NK-92 (cell line): ENCODE data around the gene NCEH1.
"Not testable (repeated sequence)": the region's sequence is repeated elsewhere in the genome, so short reads cannot be mapped to it uniquely, and the experiment has no call there.

Source experiments
- DNase-seq: peaks from one replicate; lab custom pipeline; 2025; ENCODE audit not compliant: unreplicated experiment; lab: John Stamatoyannopoulos, UW

The NCEH1 gene

GRCh38 chr3:172614340-172615274, 96.3 kb downstream of the NCEH1 start:
- no peak for DNase-seq

DNA sequence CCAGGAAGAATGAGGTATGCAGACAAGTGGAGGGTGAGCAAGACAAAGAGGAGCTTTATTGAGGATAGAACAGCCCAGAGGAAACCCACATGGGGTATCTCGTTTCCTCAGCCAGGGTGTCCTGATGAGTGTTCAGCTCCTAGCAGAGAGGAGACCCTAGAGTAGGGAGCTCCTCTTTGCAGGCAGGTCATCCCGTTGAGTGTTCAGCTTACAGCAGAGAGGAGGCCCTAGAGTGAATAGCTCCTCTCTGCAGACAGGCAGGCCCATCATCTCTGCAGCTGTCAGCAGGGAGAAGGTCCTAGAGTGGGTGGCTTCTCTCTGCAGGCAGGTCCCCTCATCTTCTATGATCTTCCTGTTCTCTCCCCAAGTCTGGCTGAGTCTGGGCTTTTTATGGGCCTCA, 97.0 kb downstream of the NCEH1 start:
- DNase-seq, result no peak

DNA sequence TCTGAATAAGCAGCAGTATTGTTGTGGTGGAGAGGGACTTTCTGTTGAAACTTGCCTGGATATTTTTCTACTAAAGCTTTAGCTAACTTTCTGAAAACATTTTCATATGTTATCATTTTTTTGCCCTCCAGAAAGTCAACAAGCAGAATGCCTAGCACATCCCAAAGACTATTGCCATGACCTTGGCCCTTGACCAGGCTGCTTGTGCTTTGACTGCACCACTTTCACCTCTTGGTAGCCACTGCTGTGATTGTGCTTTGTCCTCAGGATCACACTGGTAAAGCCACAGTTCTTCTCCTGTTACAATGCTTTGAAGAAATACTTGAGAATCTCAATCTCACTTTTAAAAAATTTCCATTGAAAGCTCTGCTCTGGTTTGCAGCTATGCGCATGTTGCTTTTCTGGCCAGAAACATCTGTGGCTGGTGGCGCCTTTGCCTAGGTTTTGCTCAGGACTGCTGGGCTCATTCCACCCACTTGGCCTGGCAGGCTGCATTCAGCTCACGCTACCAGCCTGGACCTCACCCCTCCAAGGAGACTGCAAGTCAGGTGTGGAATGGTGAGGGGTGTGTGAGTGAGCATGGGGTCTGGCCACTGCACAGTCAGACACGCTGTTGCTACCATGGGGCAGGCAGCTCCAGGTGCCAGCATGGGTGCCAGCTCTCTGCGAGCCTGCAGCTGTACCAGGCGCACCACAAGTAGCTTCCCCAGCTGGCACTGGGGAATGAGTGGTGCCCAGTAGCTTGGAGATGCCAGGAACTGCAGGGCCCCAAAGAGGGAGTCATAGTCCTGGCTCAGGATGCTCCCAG, 97.8 kb downstream of the NCEH1 start:
- DNase-seq, result no peak

DNA sequence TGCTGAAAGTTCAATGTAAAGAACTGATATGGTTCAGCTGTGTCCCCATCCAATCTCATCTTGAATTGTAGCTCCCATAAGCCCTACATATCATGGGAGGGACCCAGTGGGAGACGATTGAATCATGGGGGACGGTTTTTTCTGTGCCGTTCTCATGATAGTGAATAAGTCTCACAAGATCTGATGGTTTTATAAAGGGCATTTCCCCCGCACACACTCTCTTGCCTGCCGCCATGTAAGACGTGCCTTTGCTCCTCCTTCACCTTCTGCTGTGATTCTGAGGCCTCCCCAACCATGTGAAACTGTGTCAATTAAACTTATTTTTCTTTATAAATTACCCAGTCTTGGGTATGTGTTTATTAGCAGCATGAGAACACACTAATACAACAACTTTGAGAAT, 101.1 kb downstream of the NCEH1 start:
- DNase-seq, result no peak

DNA sequence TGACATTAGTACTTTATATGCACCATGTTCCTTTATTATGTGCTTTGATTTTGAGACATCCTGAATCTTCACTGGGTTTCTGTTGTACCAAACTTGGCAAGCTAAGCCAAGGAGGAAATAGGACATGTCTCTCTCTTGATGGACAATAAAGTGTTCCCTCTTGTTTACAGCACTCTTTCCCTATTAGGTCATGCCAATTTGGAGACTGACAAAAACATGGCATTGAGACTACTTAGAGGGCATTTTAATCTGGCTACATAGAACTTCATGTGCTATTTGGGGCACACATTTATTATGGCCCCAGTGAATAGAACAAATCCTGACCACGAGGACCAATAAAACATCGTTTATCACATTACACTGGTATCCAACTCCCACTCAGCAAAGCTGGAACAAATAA, 102.3 kb downstream of the NCEH1 start:
- no peak for DNase-seq

DNA sequence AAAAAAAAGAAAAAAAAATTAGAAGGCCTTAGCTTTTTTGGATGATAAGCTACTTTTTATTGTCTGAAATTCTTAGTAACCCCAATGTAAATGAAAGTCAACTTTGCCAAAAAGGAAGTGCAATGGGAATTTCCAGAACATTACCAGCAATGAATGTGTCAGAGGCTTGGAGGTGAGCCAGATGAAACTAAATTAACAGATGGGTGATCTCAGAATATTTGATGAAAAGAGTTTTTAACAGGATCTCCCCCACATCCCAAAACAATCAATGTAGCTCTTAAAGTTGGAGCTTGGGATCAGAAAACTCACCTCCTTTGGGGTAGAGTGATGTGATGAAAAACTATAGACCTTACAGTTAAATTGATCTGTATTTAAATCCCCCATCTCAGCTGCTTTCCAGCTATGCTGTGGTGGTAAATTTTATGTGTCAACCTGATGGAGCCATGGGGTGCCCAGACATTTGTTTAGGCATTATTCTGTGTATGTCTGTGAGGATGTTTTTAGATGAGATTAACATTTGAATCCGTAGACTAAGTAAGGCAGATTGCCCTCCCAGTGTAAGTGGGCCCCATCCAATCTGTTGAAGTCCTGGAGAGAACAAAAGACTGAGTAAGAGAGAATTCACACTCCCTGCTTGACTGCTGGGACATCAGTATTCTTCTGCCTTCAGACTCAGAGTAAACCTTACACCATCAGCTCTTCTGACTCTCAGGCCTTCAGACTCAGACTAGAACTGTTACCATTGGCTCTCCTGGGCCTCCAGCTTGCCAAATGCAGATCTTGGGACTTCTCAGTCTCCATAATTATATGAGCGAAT, 103.4 kb downstream of the NCEH1 start:
- DNase-seq, result no peak

DNA sequence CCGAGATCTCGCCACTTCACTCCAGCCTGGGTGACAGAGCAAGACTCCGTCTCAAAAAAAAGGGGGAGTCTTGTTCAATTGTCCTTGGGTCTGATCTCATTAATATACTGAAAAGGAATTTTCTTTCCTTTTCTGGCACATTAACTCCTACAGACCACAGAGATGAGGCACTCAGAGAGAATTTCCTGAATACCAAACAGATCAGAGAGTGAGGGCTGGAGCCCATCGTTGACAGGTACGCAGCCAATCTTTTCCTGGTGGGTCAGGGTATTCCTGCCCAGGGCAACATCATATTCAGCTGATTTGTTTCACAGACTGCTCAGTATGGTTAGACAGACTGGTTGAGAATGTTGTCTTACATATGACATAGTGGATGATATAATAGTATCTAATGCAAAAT, 104.8 kb downstream of the NCEH1 start:
- DNase-seq, result no peak

DNA sequence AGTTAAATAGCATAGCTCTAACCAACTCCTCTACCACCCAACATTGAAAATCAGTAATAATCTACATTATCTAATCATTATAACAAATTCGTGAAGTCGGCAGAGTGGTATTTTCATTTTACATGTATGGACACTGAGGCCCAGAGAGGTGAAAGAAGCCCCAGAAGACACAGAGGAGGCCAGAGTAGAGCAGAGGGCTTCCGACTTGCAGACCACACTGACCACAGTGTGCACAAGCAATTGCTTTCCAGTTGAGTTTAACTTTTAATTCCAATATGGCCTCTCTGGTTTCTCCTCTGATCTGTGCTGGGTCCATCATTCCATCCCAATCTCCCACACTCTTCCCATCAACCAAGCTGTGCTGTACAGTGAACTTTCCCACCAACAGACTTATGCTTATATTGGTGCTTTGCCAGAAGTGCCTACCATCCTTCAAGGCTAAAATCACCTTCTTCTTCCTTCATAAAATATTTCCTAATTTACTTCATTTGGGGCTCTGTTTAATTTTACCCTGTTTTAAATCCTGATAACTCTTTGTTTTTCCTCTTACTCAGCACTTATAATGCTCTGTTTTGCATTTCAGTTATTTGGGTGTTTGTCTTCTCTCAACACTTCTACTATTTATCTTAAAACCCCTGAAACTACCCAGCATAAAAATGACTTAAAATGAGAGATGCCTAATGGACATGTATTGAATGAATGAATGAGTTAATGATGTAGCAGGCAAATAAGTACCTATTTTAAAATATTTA, 105.8 kb downstream of the NCEH1 start:
- no peak for DNase-seq

GRCh38 chr3:172601066-172601832, 109.6 kb downstream of the NCEH1 start:
- no peak for DNase-seq

GRCh38 chr3:172600644-172601065, 110.2 kb downstream of the NCEH1 start:
- no peak for DNase-seq

GRCh38 chr3:172598904-172599303, 112.0 kb downstream of the NCEH1 start:
- no peak for DNase-seq

DNA sequence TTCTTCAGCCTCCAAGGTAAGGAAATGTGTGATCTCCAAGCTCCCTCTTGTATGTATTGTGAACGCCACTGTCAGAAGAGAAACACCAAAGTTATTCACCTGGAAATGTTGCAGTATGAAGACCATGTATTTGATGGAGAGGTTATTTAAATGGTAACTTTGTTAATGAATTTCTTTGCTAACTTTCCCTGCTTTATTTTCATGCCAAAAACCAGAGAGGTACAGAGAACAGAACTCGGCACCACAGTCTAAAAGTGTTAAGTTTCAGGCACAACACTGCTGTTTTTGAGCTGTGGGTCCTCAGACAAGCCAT, 114.5 kb downstream of the NCEH1 start:
- no peak for DNase-seq

DNA sequence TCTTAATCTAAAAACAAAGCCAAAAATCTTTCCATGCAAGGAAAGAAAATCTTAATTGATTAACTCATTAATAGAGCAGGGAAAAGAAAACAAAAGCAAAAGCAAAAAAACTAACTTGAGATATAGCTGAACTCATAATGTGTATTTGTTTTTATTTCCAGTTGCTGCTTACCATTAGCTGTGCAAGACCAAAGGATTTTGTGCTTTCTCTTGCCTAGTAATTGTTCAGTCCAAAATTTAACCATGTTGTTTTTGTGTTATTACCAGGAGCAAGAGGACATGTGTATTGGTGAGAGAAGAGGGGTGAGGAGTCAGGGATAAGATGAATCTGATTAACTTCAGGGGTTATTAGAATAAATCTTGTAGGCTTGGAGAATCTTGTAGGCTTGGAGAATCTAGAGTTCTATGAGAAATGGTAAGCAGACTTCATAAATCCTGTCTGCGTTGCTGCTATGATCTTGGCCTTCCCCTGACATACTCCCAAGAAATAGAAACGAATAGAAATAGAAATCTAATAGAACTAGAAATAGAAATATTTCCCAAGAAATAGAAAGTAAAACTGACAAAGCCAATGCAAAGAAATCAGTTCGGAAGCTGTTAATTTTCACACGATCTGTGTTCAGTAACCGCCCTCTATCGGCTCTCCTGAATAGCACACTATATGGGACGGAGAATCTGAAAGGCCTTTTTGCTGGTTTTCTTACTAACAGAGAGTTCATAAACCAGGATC, 115.0 kb downstream of the NCEH1 start:
- DNase-seq, result no peak

- not testable (repeated sequence) for DNase-seq
These were observed 115.8 kb downstream of the NCEH1 start for GRCh38 chr3:172594900-172595663.

DNA sequence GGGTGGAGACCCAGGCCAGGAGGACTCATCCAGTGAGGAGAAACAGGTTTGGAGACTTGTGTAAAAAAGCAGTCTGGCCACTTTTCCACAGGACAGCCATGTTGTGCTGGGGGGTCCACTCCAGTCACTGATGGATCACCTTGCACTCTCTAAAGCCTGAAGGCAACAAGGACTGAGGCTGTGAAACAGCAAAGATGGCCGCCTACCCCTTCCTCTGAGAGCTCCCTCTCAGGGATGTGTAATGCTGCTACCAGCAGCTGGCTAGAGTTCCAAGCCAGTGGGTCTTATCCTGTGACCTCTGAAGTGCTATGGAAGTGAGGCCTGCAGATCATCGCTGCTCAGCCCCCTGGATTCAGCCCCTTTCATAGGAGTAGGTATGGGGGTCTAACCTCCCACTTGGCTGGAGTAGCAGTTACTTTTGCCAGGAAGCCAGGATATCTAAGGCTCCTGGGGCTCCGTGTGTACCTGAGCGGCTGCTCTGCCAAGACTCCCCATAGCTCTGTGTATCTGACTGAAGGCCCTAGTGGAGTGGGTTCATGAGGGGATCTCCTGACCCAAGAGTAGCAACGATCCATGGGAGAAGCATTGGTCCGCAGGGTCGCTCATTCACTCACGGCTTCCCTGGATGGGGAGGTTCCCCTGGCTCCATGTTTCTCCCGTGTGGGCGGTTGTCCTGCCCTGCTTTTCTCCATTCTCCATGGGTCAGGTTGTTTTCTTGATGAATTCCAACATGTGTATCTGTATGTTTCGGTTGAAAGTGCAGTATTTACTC, 117.8 kb downstream of the NCEH1 start:
- no peak for DNase-seq

- no peak for DNase-seq
These were observed 118.7 kb downstream of the NCEH1 start for GRCh38 chr3:172591876-172592771.

- DNase-seq, result no peak
These were observed 119.7 kb downstream of the NCEH1 start for GRCh38 chr3:172591125-172591605.
